K562 treated with DMSO at 1 percent for 48 hours (cell line): Measurements from ENCODE around the gene KCNQ4. TPM values are rescaled to one million over a fixed set of nuclear protein-coding genes. Genes with fewer than 3 reads are reported as not detected.

Experiments
- total RNA-seq: library from RNA; unstranded; fragments of 300-600 nt; gene quantifications from 2 replicates; pipeline ENCODE4 v1.2.3, GENCODE V29; 2022; ENCODE audit warnings: low replicate concordance; ENCODE audit errors: extremely low read depth

The KCNQ4 gene
- not detected in 2 replicates for total RNA-seq

DNA sequence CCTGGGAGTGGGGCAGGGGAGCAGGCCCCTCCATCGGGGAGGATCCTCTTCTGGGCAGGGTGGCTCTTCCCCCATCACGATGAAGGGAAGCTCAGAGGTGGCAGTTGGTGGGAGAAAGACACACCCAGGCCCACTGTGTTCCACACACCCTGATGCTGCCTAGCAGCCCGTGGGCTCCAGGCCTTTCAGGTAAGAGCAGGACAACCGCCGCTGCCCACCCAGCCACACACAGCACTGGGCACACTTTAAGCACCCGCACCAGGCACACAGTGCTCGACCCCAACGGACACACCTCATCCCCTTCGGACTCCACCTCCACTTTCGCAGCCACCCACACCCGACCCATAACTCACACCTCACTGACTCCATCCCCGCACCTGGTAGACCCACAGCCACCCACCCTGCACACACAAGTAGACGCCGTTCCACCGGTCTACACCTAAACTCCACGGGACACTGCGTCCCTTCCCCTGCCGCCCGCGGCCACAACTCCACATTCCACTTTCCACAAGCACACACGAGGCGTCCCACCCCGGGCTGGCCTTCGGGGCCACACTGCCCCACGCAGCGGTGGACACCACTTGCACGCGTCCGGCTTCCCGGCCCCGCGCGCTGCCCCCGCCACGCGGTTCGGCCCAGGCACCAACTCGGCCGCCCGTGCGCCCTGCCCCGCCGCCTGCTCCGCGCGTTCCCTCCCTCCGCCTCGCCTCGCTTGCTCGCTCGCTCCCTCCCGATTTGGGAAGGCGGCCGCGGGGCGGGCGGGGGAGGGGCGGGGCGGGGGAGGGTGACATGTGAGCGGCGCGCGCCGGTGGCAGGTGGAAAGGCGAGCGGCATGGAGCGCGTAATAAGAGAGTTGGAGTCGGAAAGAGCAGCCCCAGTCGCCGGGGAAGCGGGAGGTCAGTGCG lies at the start of gene KCNQ4:
Gene KCNQ4 (plus strand): TSS at position 787 of the 905 bp plus-strand sequence. CDS start 307 bp downstream, outside the sequence.

DNA sequence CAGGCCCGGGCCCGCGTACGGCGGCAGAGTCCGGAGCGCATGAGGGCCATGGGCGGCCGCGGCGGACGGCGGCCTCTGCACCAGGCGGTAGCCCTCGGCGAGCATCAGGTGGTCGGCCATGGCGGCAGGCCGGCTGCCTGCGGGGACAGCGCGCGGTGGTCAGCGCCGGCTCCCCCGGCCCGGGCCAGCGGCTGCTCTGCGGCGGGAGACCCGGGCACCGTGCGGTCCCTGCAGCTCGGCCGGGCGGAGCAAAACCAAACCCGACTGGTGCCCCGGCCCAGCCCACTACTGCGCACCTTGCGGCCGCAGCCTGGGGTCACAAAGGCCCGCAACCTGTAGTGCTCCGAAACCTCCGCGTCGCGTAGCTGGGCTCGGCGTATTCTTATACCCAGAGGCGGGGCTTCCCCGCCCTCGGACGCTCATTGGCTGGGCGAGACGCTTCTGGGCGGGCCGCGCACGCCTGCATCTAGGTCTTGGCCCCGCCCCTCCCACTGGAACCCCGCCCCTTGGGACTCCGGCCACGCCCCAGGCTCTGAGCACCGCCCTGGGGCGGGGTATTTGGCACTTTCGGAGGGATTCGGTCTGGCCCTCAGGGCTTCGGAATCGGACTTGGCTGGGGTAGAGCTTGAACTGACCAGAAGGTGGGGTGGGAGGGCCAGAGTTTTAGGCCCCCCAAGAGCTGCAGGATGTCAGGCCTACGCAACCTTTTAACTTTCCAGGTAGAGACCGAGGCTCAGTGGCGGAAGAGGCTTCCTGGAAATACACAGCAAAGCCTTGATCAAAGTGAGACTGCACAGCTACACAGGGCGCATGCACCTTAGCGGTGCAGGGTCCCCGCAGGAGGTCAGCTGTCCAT lies 78.6 kb downstream of the KCNQ4 start, which contains the start of gene CITED4:
Gene CITED4 (minus strand): TSS at position 356 of the 856 bp plus-strand sequence. CDS start 236 bp downstream, at position 120.

Other genes with a start within 250 kb of the KCNQ4 start
- not detected in 2 replicates for gene RIMS3, start 118.1 kb upstream of the KCNQ4 start, total RNA-seq
- not detected in 2 replicates for gene NFYC, start 92.1 kb upstream of the KCNQ4 start, total RNA-seq
- gene CITED4, start 78.6 kb downstream of the KCNQ4 start, total RNA-seq: not detected in 2 replicates
- not detected in 2 replicates for gene CTPS1, start 195.9 kb downstream of the KCNQ4 start, total RNA-seq
- gene SLFNL1, start 237.9 kb downstream of the KCNQ4 start, total RNA-seq: not detected in 2 replicates